ENCODE results near the gene KCTD4. TPM values are rescaled to one million over a fixed set of nuclear protein-coding genes. Genes with fewer than 3 reads are reported as not detected.

The KCTD4 gene
- polyA plus RNA-seq, 1 donor = 0.10 TPM

DNA sequence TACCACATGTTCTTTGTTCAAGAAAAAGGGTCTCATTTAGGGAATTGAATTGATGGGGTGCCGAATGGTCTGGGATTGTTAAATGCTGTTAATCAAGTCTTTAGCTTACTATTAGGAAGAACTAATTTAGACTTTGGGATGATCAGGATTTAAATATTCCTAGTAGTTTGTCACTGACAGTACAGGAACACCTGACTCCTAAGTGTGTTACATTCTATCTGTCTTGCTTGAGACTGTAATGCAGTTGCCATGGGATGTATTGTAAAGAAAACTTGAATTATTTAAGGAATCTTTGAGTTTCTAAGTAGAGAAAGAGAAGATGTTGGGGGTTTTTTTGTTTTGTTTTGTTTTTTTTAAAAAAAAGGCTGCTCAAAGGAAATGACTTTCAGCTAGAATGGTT lies 17.8 kb upstream of the KCTD4 start:
- 100% methylated on average over 1 of the region's 1 CpG for WGBS (ENCODE audit: insufficient coverage, low lambda C conversion rate)
- H3K9me3 ChIP-seq (ENCODE audit: control insufficient read depth, low read depth, low read length) = no peaks in the 10 kb centered on the region
- H3K36me3 ChIP-seq (ENCODE audit: control insufficient read depth, insufficient read depth, low read length) = no peaks in the 10 kb centered on the region
- H3K27me3 ChIP-seq (ENCODE audit: control insufficient read depth, insufficient read depth, low read length) = no peaks in the 10 kb centered on the region
- no peak for DNase-seq
- H3K27ac ChIP-seq (ENCODE audit: low read length) = peak overlapping the region; percentile 62
- no peaks in the 10 kb centered on the region for H3K4me1 ChIP-seq (ENCODE audit: control insufficient read depth, insufficient read depth, low read length)
- no peak overlapping the region for H3K4me3 ChIP-seq (ENCODE audit: low read length)

DNA sequence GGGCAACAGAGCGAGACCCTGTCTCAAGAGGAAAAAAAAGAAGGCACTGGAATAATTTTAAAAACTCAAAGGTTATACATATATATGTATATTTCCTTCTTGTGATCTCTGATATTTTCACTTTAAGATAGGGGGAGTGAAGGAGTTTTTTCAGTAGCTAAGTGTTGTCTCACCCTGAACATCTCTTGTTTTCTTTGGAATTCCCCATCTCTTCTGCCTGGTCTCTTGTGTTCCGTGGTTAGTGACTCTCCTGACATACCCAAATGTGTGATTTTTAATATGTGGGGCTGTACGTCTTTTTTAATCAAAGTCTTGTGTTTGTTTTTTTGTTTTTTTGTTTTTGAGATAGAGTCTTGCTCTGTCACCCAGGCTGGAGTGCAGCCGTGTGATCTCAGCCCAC lies 15.3 kb upstream of the KCTD4 start:
- 89% methylated on average over 2 of the region's 4 CpGs for WGBS (ENCODE audit: insufficient coverage, low lambda C conversion rate)
- no peak for DNase-seq

DNA sequence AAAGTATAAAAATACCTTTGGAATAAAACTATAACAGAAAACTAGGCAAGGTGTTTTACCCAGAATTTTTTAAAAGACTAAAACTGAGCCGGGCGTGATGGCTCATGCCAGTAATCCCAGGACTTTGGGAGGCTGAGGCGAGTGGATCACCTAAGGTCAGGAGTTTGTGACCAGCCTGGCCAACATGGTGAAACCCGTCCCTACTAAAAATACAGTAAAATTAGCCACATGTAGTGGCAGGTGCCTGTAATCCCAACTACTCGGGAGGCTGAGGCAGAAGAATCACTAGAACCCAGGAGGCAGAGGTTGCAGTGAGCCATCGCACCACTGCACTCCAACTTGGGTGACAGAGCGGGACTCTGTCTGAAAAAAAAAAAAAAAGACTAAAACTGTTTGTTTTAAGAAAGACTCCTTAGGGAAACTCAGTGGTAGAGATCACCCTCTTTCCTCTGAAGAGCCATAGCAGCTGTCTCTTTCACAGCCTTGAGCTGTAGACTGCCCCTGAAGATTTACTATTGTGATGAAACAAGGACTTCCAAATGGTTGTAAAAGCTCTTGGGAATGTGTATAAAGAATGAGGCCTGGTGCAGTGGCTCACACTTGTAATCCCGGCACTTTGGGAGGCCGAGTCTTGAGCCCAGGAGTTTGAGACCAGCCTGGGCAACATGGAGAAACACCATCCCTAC lies 14.7 kb upstream of the KCTD4 start:
- Histone ChIP-seq H3K4me1 (ENCODE audit: control insufficient read depth, insufficient read depth, low read length) (no peaks in the 10 kb centered on the region), H3K27me3 (ENCODE audit: control insufficient read depth, insufficient read depth, low read length) (no peaks in the 10 kb centered on the region), H3K27ac (ENCODE audit: low read length) (no peak overlapping the region), H3K36me3 (ENCODE audit: control insufficient read depth, insufficient read depth, low read length) (no peaks in the 10 kb centered on the region), H3K4me3 (ENCODE audit: low read length) (no peak overlapping the region), H3K9me3 (ENCODE audit: control insufficient read depth, low read depth, low read length) (no peaks in the 10 kb centered on the region)
- no peak for DNase-seq
- no CpG with 5 or more reads among the region's 9 CpGs for whole genome bisulfite sequencing (ENCODE audit: insufficient coverage, low lambda C conversion rate)

More for the DNA sequence above, 15.3 kb upstream of the KCTD4 start:
- no peaks in the 10 kb centered on the region for H3K9me3 ChIP-seq (ENCODE audit: control insufficient read depth, low read depth, low read length)
- H3K27me3 ChIP-seq (ENCODE audit: control insufficient read depth, insufficient read depth, low read length) = no peaks in the 10 kb centered on the region
- no peak overlapping the region for H3K4me3 ChIP-seq (ENCODE audit: low read length)
- no peak overlapping the region for H3K27ac ChIP-seq (ENCODE audit: low read length)
- no peaks in the 10 kb centered on the region for H3K36me3 ChIP-seq (ENCODE audit: control insufficient read depth, insufficient read depth, low read length)
- no peaks in the 10 kb centered on the region for H3K4me1 ChIP-seq (ENCODE audit: control insufficient read depth, insufficient read depth, low read length)

DNA sequence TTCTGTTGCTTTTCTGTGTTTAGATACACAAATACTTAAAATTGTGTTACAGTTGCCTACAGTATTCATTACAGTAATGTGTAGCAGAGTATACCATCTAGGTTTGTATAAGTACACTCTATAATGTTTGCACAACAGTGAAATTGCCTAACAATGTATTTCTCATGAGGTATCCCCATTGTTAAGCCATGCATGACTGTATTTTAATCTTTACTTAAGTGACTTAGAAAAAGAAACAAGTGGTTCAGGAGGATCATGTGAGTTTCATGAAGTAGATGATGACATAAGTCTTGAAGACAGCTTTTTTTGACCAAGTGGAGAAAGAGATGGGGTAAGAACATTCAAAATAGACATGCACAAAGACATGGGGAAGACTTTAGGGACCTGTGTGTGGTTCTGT lies 8.4 kb upstream of the KCTD4 start:
- H3K27me3 ChIP-seq (ENCODE audit: control insufficient read depth, insufficient read depth, low read length) = no peaks in the 10 kb centered on the region
- H3K36me3 ChIP-seq (ENCODE audit: control insufficient read depth, insufficient read depth, low read length) = peaks cover 9% of the 10 kb centered on the region
- no peak overlapping the region for H3K27ac ChIP-seq (ENCODE audit: low read length)
- no peak for DNase-seq
- no peaks in the 10 kb centered on the region for H3K4me1 ChIP-seq (ENCODE audit: control insufficient read depth, insufficient read depth, low read length)
- H3K4me3 ChIP-seq (ENCODE audit: low read length) = no peak overlapping the region
- H3K9me3 ChIP-seq (ENCODE audit: control insufficient read depth, low read depth, low read length) = no peaks in the 10 kb centered on the region

DNA sequence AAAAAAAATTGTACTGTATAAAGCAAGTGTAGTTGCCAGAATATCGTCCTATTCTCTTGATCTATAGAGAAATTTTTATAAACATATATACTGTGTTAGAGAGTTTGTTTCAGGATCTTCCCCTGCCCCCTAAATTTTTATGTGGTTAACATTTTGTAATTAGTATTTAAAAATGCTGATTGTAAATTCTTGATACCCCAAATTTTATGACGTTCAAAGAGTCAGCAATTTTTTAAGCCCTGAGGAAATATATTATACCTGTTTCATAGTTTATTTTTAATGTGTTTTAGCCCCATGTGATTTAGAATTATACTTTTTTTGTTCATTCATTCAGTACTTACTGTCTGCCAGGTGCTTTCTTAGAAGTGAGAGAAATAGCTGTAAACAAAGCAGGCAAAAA lies 7.3 kb upstream of the KCTD4 start:
- H3K36me3 ChIP-seq (ENCODE audit: control insufficient read depth, insufficient read depth, low read length) = peaks cover 9% of the 10 kb centered on the region
- H3K9me3 ChIP-seq (ENCODE audit: control insufficient read depth, low read depth, low read length) = no peaks in the 10 kb centered on the region
- no peak overlapping the region for H3K27ac ChIP-seq (ENCODE audit: low read length)
- H3K27me3 ChIP-seq (ENCODE audit: control insufficient read depth, insufficient read depth, low read length) = no peaks in the 10 kb centered on the region
- no CpG with 5 or more reads among the region's 2 CpGs for WGBS (ENCODE audit: insufficient coverage, low lambda C conversion rate)
- no peaks in the 10 kb centered on the region for H3K4me1 ChIP-seq (ENCODE audit: control insufficient read depth, insufficient read depth, low read length)
- no peak overlapping the region for H3K4me3 ChIP-seq (ENCODE audit: low read length)
- no peak for DNase-seq

DNA sequence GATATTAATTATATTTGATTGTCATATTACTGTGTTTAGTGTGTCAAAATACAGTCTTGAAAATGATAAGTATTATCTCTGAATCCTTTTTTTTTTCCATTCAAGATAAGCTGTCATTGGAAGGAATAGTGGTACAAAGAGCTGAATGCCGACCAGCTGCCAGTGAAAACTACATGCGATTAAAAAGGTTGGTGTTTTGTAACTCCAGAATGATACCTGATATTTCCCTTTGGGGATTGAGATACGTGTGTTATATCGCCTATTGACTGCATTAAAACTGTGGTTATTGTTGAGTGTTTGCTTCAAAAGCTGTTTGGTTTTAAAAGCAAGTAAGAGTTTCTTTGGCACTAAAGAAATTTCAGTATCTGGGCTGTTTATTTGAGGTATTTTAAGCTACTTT lies 6.5 kb upstream of the KCTD4 start:
- H3K4me3 ChIP-seq (ENCODE audit: low read length) = no peak overlapping the region
- no peak overlapping the region for H3K27ac ChIP-seq (ENCODE audit: low read length)
- H3K4me1 ChIP-seq (ENCODE audit: control insufficient read depth, insufficient read depth, low read length) = no peaks in the 10 kb centered on the region
- H3K27me3 ChIP-seq (ENCODE audit: control insufficient read depth, insufficient read depth, low read length) = no peaks in the 10 kb centered on the region
- WGBS (ENCODE audit: insufficient coverage, low lambda C conversion rate) = no CpG with 5 or more reads among the region's 4 CpGs
- H3K9me3 ChIP-seq (ENCODE audit: control insufficient read depth, low read depth, low read length) = no peaks in the 10 kb centered on the region
- peaks cover 9% of the 10 kb centered on the region for H3K36me3 ChIP-seq (ENCODE audit: control insufficient read depth, insufficient read depth, low read length)
- DNase-seq = no peak

DNA sequence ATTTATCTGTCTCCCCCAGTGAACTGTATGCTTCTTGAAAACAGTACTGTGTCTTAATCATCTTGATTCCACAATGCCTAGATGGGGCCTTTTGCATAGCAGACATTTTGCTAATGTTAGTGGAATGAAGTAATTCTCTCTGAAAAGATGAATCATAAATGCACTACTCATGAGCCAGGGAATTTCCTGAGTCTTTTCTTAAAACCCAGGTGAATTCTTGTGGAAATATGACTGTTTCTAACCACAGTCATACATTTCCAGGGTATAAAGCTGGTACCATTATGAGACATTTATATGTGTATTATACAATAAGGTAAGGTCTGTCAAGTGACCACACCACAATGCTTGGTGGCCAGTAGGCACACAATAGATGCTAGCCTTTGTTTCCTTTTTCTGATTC lies 5.5 kb upstream of the KCTD4 start:
- Histone ChIP-seq H3K27ac (ENCODE audit: low read length) (peak overlapping the region; percentile 5), H3K4me3 (ENCODE audit: low read length) (no peak overlapping the region)

DNA sequence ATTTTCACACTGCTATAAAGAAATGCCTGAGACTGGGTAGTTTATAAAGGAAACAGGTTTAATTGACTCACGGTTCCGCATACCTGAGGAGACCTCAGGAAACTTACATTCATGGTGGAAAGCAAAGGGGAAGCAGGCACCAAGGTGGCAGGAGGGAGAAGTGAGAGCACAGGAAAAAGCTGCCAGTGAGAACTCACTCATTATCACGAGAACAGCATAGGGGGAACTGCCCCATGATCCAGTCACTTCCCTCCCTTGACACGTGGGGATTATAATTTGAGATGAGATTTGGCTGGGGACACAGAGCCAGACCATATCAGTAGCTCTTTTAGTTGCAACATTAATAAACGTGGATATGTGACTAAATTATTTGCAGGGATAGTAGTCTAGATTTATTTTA lies 4.3 kb upstream of the KCTD4 start:
- WGBS (ENCODE audit: insufficient coverage, low lambda C conversion rate) = 80% methylated on average over 3 of the region's 5 CpGs
- H3K4me3 ChIP-seq (ENCODE audit: low read length) = no peak overlapping the region
- no peak overlapping the region for H3K27ac ChIP-seq (ENCODE audit: low read length)
- H3K9me3 ChIP-seq (ENCODE audit: control insufficient read depth, low read depth, low read length) = no peaks in the 10 kb centered on the region
- no peaks in the 10 kb centered on the region for H3K4me1 ChIP-seq (ENCODE audit: control insufficient read depth, insufficient read depth, low read length)
- peaks cover 8% of the 10 kb centered on the region for H3K36me3 ChIP-seq (ENCODE audit: control insufficient read depth, insufficient read depth, low read length)
- no peaks in the 10 kb centered on the region for H3K27me3 ChIP-seq (ENCODE audit: control insufficient read depth, insufficient read depth, low read length)
- no peak for DNase-seq

More for the DNA sequence above, 5.5 kb upstream of the KCTD4 start:
- Histone ChIP-seq H3K27me3 (ENCODE audit: control insufficient read depth, insufficient read depth, low read length) (no peaks in the 10 kb centered on the region), H3K4me1 (ENCODE audit: control insufficient read depth, insufficient read depth, low read length) (no peaks in the 10 kb centered on the region), H3K9me3 (ENCODE audit: control insufficient read depth, low read depth, low read length) (no peaks in the 10 kb centered on the region), H3K36me3 (ENCODE audit: control insufficient read depth, insufficient read depth, low read length) (peaks cover 9% of the 10 kb centered on the region)
- DNase-seq = no peak

DNA sequence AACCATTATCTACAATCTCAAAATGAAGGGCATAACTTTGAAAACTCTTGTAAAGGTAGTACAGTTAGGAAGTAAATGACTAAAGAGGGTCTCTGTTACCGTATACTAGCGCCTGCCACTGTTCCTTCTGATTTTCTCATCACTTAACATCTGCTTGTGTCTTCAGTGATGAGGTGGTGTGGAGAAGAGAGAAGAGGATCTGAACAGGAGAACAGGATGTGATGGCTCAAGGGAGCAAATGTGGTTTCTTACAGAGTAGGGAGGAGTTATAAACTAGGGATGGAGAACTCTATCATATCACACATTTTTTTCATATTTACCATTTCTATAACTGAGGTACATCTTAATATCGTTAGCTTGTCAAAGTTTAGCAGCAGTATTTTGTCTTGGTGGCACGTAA lies 1.1 kb downstream of the KCTD4 start:
- no peaks in the 10 kb centered on the region for H3K36me3 ChIP-seq (ENCODE audit: control insufficient read depth, insufficient read depth, low read length)
- WGBS (ENCODE audit: insufficient coverage, low lambda C conversion rate) = 100% methylated on average over 2 of the region's 4 CpGs
- no peaks in the 10 kb centered on the region for H3K4me1 ChIP-seq (ENCODE audit: control insufficient read depth, insufficient read depth, low read length)

DNA sequence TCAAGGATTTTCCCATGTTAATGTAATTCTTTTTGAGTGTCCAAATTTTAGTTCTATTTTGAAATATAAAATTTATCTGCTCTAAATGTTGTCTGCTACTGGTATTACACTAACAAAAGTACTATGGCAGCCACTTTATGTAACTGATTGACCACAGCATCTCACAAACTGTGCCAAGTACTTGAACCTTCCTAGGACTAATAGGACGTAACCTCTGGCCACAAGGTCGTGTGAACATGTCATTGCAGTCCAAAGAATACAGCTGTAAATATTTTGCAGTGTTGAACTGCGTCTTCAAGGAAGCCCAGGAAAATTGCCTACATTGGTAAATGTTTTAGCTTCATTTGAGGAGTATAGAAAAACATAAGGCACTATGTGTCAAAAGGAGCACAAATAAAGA lies 1.9 kb downstream of the KCTD4 start:
- WGBS (ENCODE audit: insufficient coverage, low lambda C conversion rate) = 86% methylated on average over 3 of the region's 3 CpGs
- no peaks in the 10 kb centered on the region for H3K27me3 ChIP-seq (ENCODE audit: control insufficient read depth, insufficient read depth, low read length)
- no peak for DNase-seq
- H3K27ac ChIP-seq (ENCODE audit: low read length) = no peak overlapping the region
- no peaks in the 10 kb centered on the region for H3K36me3 ChIP-seq (ENCODE audit: control insufficient read depth, insufficient read depth, low read length)
- H3K9me3 ChIP-seq (ENCODE audit: control insufficient read depth, low read depth, low read length) = no peaks in the 10 kb centered on the region
- H3K4me3 ChIP-seq (ENCODE audit: low read length) = no peak overlapping the region
- no peaks in the 10 kb centered on the region for H3K4me1 ChIP-seq (ENCODE audit: control insufficient read depth, insufficient read depth, low read length)

More for the DNA sequence above, 1.1 kb downstream of the KCTD4 start:
- no peak overlapping the region for H3K4me3 ChIP-seq (ENCODE audit: low read length)
- H3K9me3 ChIP-seq (ENCODE audit: control insufficient read depth, low read depth, low read length) = no peaks in the 10 kb centered on the region
- no peaks in the 10 kb centered on the region for H3K27me3 ChIP-seq (ENCODE audit: control insufficient read depth, insufficient read depth, low read length)
- H3K27ac ChIP-seq (ENCODE audit: low read length) = no peak overlapping the region
- DNase-seq = no peak

DNA sequence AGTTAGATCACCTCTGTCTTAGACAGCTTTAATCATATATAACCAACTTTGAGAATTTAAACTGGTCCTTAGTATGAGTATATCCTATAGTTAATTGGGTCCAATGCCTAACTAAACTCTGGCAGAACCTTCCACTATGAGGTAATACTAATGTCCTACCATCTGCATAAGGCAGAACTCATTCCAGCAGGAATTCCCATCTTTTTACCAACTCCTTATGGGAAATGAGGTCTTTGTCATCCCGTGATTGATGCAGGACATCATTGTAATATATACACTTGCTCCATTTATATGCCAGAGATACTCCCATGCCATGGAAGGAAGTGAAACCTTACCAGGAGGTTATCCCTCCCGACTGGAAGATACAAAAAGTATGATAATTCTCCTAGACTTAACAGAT lies 2.8 kb downstream of the KCTD4 start:
- Histone ChIP-seq H3K4me1 (ENCODE audit: control insufficient read depth, insufficient read depth, low read length) (no peaks in the 10 kb centered on the region), H3K27me3 (ENCODE audit: control insufficient read depth, insufficient read depth, low read length) (no peaks in the 10 kb centered on the region), H3K9me3 (ENCODE audit: control insufficient read depth, low read depth, low read length) (no peaks in the 10 kb centered on the region), H3K27ac (ENCODE audit: low read length) (no peak overlapping the region), H3K4me3 (ENCODE audit: low read length) (no peak overlapping the region), H3K36me3 (ENCODE audit: control insufficient read depth, insufficient read depth, low read length) (no peaks in the 10 kb centered on the region)
- WGBS (ENCODE audit: insufficient coverage, low lambda C conversion rate) = no CpG with 5 or more reads among the region's 2 CpGs
- no peak for DNase-seq

All from large intestine (tissue), 3 donors.